MM.1S (cell line): ENCODE data around the gene POC1A.

ENCODE experiments used
- DNase-seq: peaks from one replicate; pipeline ENCODE4 v3.0.0-alpha.2; 2015
- H2AFZ ChIP-seq: fragments of 300-600 bp; sonication (generic); 2 replicates; pipeline ENCODE4 v1.6.0; 2016; ENCODE audit warnings: antibody characterized with exemption, low read length
- H3F3A ChIP-seq: fragments of 300-600 bp; sonication (generic); 2 replicates; pipeline ENCODE4 v1.6.1; 2016; ENCODE audit warnings: mild to moderate bottlenecking, antibody characterized with exemption, low read length, moderate library complexity, mixed read lengths; ENCODE audit not compliant: insufficient read depth
- H3K27ac ChIP-seq: fragments of 300-600 bp; sonication (generic); 2 replicates; pipeline ENCODE4 v1.5.1; 2016; ENCODE audit warnings: mild to moderate bottlenecking, low read length
- H3K27me3 ChIP-seq: fragments of 300-600 bp; sonication (generic); replicated peaks from 2 replicates; pipeline ENCODE4 v1.6.0; 2016; ENCODE audit warnings: low read length; ENCODE audit not compliant: insufficient read depth
- H3K36me3 ChIP-seq: fragments of 300-600 bp; sonication (generic); replicated peaks from 2 replicates; pipeline ENCODE4 v1.6.1; 2016; ENCODE audit warnings: mild to moderate bottlenecking, low read length, mixed read lengths; ENCODE audit not compliant: insufficient read depth
- H3K4me1 ChIP-seq: fragments of 300-600 bp; sonication (generic); 2 replicates; pipeline ENCODE4 v1.6.1; 2016; ENCODE audit warnings: low read length, mixed read lengths
- H3K4me2 ChIP-seq: fragments of 300-600 bp; sonication (generic); 2 replicates; pipeline ENCODE4 v1.6.0; 2016; ENCODE audit warnings: low read depth, low read length
- H3K4me3 ChIP-seq: fragments of 300-600 bp; sonication (generic); 2 replicates; pipeline ENCODE4 v1.5.1; 2016; ENCODE audit warnings: low read length, mixed read lengths
- H3K79me2 ChIP-seq: fragments of 300-600 bp; sonication (generic); 2 replicates; pipeline ENCODE4 v1.6.1; 2016; ENCODE audit warnings: mixed run types, low read length, mixed read lengths
- H3K9ac ChIP-seq: fragments of 300-600 bp; sonication (generic); 2 replicates; pipeline ENCODE4 v1.6.1; 2016; ENCODE audit warnings: low read length, mixed read lengths
- H3K9me2 ChIP-seq: fragments of 300-600 bp; sonication (generic); replicated peaks from 2 replicates; pipeline ENCODE4 v1.6.1; 2016; ENCODE audit warnings: mild to moderate bottlenecking, low read length, mixed read lengths; ENCODE audit not compliant: insufficient read depth
- H3K9me3 ChIP-seq: fragments of 300-600 bp; sonication (generic); replicated peaks from 2 replicates; pipeline ENCODE4 v1.6.1; 2016; ENCODE audit warnings: mild to moderate bottlenecking, low read length, mixed read lengths; ENCODE audit not compliant: insufficient read depth
- H4K20me1 ChIP-seq: fragments of 300-600 bp; sonication (generic); 2 replicates; pipeline ENCODE4 v1.6.1; 2016; ENCODE audit warnings: mild to moderate bottlenecking, low read length, moderate library complexity, mixed read lengths; ENCODE audit not compliant: insufficient read depth
- EZH2 ChIP-seq: fragments of 300-600 bp; sonication (generic); optimal IDR thresholded peaks from 2 replicates; pipeline ENCODE3; 2017; ENCODE audit warnings: low read depth, mild to moderate bottlenecking, antibody characterized with exemption, low read length, mixed read lengths
- EZH2phosphoT487 ChIP-seq: fragments of 300-600 bp; sonication (generic); IDR thresholded peaks from 2 replicates; pipeline ENCODE4 v1.6.1; 2018; ENCODE audit warnings: antibody characterized with exemption, low read length
- TF ChIP-seq, protein P1 (sequence below): fragments of 300-600 bp; sonication (generic); IDR thresholded peaks from 2 replicates; pipeline ENCODE4 v1.5.1; 2016; ENCODE audit warnings: antibody characterized with exemption, low read length, mixed read lengths

Gene POC1A

DNA sequence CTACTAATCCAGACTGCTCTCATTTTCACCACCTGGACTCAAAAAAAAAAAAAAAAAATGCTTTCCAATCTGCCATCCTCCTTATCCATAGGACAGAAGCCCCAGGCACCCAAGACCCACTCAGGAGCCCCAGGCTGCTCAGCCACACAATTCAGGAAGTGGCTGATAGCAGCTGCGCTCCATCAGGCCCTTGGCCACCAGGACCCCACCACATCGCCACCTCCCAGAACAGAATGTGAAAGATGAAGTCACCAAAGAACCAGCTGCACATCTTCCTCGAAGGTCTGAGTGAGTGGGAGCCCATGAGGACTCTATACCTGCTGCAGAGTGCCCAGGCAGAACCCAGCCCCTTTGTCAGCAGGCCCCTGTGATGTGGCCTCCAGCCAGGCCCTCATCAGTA is 19.5 kb downstream of the POC1A start:
- Histone ChIP-seq H3K9ac (no peak overlapping the region), H3K36me3 (no peaks in the 10 kb centered on the region), H3F3A (no peaks in the 10 kb centered on the region), H3K27me3 (no peaks in the 10 kb centered on the region), H3K4me3 (no peak overlapping the region), H3K9me2 (no peaks in the 10 kb centered on the region), H3K27ac (no peak overlapping the region), H3K9me3 (no peaks in the 10 kb centered on the region), H3K4me2 (no peak overlapping the region), H3K79me2 (no peaks in the 10 kb centered on the region), H4K20me1 (no peaks in the 10 kb centered on the region), H2AFZ (no peak overlapping the region), H3K4me1 (no peaks in the 10 kb centered on the region)
- DNase-seq, result no peak
- TF ChIP-seq EZH2phosphoT487 (no peak), EZH2 (no peak)
- TF ChIP-seq, protein P1, sequence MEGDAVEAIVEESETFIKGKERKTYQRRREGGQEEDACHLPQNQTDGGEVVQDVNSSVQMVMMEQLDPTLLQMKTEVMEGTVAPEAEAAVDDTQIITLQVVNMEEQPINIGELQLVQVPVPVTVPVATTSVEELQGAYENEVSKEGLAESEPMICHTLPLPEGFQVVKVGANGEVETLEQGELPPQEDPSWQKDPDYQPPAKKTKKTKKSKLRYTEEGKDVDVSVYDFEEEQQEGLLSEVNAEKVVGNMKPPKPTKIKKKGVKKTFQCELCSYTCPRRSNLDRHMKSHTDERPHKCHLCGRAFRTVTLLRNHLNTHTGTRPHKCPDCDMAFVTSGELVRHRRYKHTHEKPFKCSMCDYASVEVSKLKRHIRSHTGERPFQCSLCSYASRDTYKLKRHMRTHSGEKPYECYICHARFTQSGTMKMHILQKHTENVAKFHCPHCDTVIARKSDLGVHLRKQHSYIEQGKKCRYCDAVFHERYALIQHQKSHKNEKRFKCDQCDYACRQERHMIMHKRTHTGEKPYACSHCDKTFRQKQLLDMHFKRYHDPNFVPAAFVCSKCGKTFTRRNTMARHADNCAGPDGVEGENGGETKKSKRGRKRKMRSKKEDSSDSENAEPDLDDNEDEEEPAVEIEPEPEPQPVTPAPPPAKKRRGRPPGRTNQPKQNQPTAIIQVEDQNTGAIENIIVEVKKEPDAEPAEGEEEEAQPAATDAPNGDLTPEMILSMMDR, result no peak

DNA sequence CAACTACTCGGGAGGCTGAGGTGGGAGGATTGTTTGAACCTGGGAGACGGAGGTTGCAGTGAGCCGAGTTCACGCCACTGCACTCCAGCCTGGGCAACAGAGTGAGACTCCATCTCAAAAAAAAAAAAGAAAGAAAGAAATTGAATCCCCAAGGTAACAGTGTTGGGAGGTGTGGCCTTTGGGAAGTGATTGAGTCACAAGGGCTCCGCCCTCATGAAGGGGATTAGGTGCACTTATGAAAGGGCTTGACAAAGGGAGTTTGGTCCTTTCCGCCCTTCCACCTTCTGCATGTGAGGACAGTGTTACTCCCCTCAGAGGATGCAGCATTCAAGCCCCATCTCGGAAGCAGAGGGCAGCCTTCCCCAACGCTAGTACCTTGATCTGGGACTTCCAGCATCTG is 21.3 kb downstream of the POC1A start:
- H3K9me3 ChIP-seq, result no peaks in the 10 kb centered on the region
- no peaks in the 10 kb centered on the region for H3K4me1 ChIP-seq
- H3K9me2 ChIP-seq, result no peaks in the 10 kb centered on the region
- H3K79me2 ChIP-seq, result no peaks in the 10 kb centered on the region
- no peak overlapping the region for H3K4me3 ChIP-seq
- H4K20me1 ChIP-seq, result no peaks in the 10 kb centered on the region
- H3K4me2 ChIP-seq, result no peak overlapping the region
- H3K36me3 ChIP-seq, result no peaks in the 10 kb centered on the region
- no peaks in the 10 kb centered on the region for H3F3A ChIP-seq
- H3K27ac ChIP-seq, result no peak overlapping the region
- H2AFZ ChIP-seq, result no peak overlapping the region
- TF ChIP-seq EZH2 (no peak), EZH2phosphoT487 (no peak)
- TF ChIP-seq, protein P1, result no peak
- no peak for DNase-seq
- no peak overlapping the region for H3K9ac ChIP-seq
- H3K27me3 ChIP-seq, result no peaks in the 10 kb centered on the region

DNA sequence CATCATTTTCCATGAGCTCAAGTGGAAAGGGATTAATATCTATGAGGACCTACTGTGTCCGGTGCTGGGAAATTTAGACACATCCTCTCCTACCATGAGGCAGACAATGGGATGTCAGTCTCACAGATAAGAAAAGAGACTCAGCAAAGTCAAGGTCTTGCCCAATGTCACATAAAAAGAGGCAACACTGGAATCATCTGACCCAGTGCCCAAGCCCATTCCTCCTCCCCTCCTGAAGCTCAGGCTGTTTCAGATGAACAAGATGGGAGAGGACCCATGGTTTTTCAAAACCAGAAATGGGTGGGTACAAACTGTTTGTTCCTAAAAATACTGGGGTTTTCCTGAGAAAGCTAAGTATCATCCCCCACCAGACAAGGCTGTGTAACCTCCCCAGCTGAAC is 22.2 kb downstream of the POC1A start:
- no peak for DNase-seq

More for the DNA sequence above, 22.2 kb downstream of the POC1A start:
- H3K4me1 ChIP-seq, result no peaks in the 10 kb centered on the region
- H2AFZ ChIP-seq, result no peak overlapping the region
- H4K20me1 ChIP-seq, result no peaks in the 10 kb centered on the region
- H3K9me3 ChIP-seq, result no peaks in the 10 kb centered on the region
- H3K27ac ChIP-seq, result no peak overlapping the region
- no peaks in the 10 kb centered on the region for H3K36me3 ChIP-seq
- no peak overlapping the region for H3K9ac ChIP-seq
- H3K79me2 ChIP-seq, result no peaks in the 10 kb centered on the region
- H3K27me3 ChIP-seq, result no peaks in the 10 kb centered on the region
- no peaks in the 10 kb centered on the region for H3K9me2 ChIP-seq
- no peaks in the 10 kb centered on the region for H3F3A ChIP-seq
- no peak overlapping the region for H3K4me2 ChIP-seq
- TF ChIP-seq EZH2phosphoT487 (no peak), EZH2 (no peak)
- TF ChIP-seq, protein P1, result no peak
- H3K4me3 ChIP-seq, result no peak overlapping the region
